CD4-positive, CD25-positive, alpha-beta regulatory T cell (primary cell): ENCODE results near the gene MRPL28. TPM values are rescaled to one million over a fixed set of nuclear protein-coding genes. Genes with fewer than 3 reads are reported as not detected.

Experiments used
- ATAC-seq, 2 donors: fragments of 150-1000 bp; cut with Tn5 transposase; one replicate each; pipeline ENCODE4 v1.10.0; 2021; ENCODE audit warnings: low read depth in 2 of 2, moderate number of reproducible peaks in 2 of 2, moderate library complexity in 1 of 2
- DNase-seq, 3 donors: peaks; one replicate each; pipeline versions ENCODE4 v3.0.0 to v3.0.0-alpha.2; 2012 to 2022; ENCODE audit warnings: mixed read lengths in 1 of 3
- H3K27ac ChIP-seq: one replicate; pipeline ENCODE4 v1.7.0; 2013; ENCODE audit warnings: mild to moderate bottlenecking, low read length; ENCODE audit not compliant: insufficient read depth, poor library complexity, severe bottlenecking
- H3K27me3 ChIP-seq: one replicate; pipeline ENCODE4 v1.7.0; 2013; ENCODE audit warnings: low read length; ENCODE audit not compliant: control insufficient read depth, insufficient read depth
- H3K36me3 ChIP-seq: one replicate; pipeline ENCODE4 v1.7.0; 2013; ENCODE audit warnings: mild to moderate bottlenecking, low read length, moderate library complexity; ENCODE audit not compliant: control insufficient read depth, insufficient read depth
- H3K4me1 ChIP-seq: 2 replicates; pipeline ENCODE4 v1.7.0; 2013; ENCODE audit warnings: mild to moderate bottlenecking, low read length; ENCODE audit not compliant: insufficient read depth, control insufficient read depth, poor library complexity, severe bottlenecking
- H3K4me3 ChIP-seq: one replicate; pipeline ENCODE4 v1.7.0; 2013; ENCODE audit warnings: low read depth, mild to moderate bottlenecking, low read length, moderate library complexity
- H3K9me3 ChIP-seq, 2 experiments: 1 replicate in 1 of 2; 2 replicates in 1 of 2; pipeline ENCODE4 v1.7.0; 2013; ENCODE audit warnings: low read length in 2 of 2, mild to moderate bottlenecking in 1 of 2, moderate library complexity in 1 of 2; ENCODE audit not compliant: control insufficient read depth in 2 of 2
- H3K27ac Mint-ChIP-seq, 3 donors: one replicate each; pipeline ENCODE4 v1.8.0; 2020 to 2022; ENCODE audit warnings: mild to moderate bottlenecking in 3 of 3, mixed read lengths in 3 of 3, moderate library complexity in 2 of 3
- H3K27me3 Mint-ChIP-seq: one replicate; pipeline ENCODE4 v1.8.0; 2022; ENCODE audit warnings: mild to moderate bottlenecking, mixed read lengths
- H3K36me3 Mint-ChIP-seq: one replicate; pipeline ENCODE4 v1.8.0; 2020; ENCODE audit warnings: mixed read lengths
- H3K4me1 Mint-ChIP-seq, 4 donors: one replicate each; pipeline ENCODE4 v1.8.0; 2020 to 2022; ENCODE audit warnings: mixed read lengths in 4 of 4, mild to moderate bottlenecking in 1 of 4
- H3K4me3 Mint-ChIP-seq, 4 donors: one replicate each; pipeline ENCODE4 v1.8.0; 2020 to 2022; ENCODE audit warnings: mild to moderate bottlenecking in 4 of 4, mixed read lengths in 4 of 4, moderate library complexity in 3 of 4
- H3K9me3 Mint-ChIP-seq, 7 donors: one replicate each; pipeline ENCODE4 v1.8.0; 2020 to 2022; ENCODE audit warnings: mixed read lengths in 7 of 7, mild to moderate bottlenecking in 3 of 7, moderate library complexity in 2 of 7
- polyA plus RNA-seq, 4 donors: library from polyadenylated mRNA; unstranded; fragments of 300-500 nt; fragmentation: Illumina TruSeq; gene quantifications; one replicate each; pipeline ENCODE4 v1.2.3, GENCODE V29; 2021
- total RNA-seq: library from RNA; stranded (reverse); gene quantifications from one replicate; pipeline ENCODE4 v1.2.3, GENCODE V29; 2022

Gene MRPL28
- total and polyA plus RNA-seq, 5 donors from 2014 or later, result 37.8 to 109 (median 72.1) TPM

GRCh38 chr16:369275-369865, 968 bp downstream of the MRPL28 start:
- H3K4me1 Mint-ChIP-seq, result peaks cover 0 to 24% (median 8%) of the 10 kb centered on the region in 4 donors
- ATAC-seq, result no peak
- H3K9me3 Mint-ChIP-seq, result no peaks in the 10 kb centered on the region
- Histone ChIP-seq H3K36me3 (peaks cover 26% of the 10 kb centered on the region), H3K4me3 (no peak overlapping the region), H3K27me3 (no peaks in the 10 kb centered on the region), H3K27ac (no peak overlapping the region), H3K4me1 (peaks cover 16% of the 10 kb centered on the region), H3K9me3 (no peaks in the 10 kb centered on the region)
- peak overlapping the region; percentile 70 to 84 (median 81) for H3K4me3 Mint-ChIP-seq
- DNase-seq, result no peak
- H3K27ac Mint-ChIP-seq, result peak overlapping the region; percentile 15 to 47 (median 38)
- no peaks in the 10 kb centered on the region for H3K27me3 Mint-ChIP-seq
- H3K36me3 Mint-ChIP-seq, result peaks cover 12% of the 10 kb centered on the region

DNA sequence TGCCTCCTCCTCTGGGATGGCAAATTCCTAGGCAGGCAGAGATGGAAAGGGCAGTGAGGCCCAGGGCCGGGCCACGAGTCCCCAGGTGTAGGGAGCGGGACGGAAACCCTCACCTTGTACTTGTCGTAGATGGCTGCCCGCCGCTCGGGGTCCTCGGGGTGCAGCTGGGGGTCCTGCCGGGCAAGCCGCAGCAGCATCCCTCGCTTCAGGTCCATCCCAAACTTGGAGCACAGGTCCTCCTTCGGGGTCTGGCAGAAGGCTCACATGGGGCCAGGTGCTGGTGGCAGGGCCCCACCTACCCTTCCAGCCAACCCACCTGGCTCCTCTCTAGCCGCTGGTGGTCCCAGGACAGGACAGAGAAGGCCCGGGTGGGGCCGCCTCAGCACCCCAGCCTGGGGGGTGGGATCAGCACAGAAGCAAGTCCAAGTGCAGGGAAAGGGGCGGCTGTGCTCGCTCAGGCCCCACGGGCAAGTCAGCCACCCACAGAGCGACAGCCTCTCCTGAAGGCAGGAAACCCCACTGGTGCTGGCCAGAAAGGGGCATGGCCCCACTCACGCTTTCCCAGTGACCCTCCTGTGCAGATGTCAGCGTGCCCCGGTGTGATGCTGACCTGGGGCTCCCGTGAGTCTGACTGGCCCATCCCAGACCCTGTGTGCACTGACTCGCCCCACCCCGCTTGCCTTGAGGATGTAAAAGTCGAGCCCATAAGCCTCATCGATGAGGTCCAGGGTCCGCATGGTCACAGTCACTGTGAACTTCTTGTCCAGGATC, 1.8 kb downstream of the MRPL28 start:
- DNase-seq (no peak), ATAC-seq (no peak)
- Histone ChIP-seq H3K27ac (no peak overlapping the region), H3K4me3 (no peak overlapping the region), H3K4me1 (peaks cover 16% of the 10 kb centered on the region), H3K9me3 (no peaks in the 10 kb centered on the region), H3K36me3 (peaks cover 22% of the 10 kb centered on the region), H3K27me3 (no peaks in the 10 kb centered on the region)
- Mint-ChIP-seq H3K9me3 (no peaks in the 10 kb centered on the region), H3K27me3 (no peaks in the 10 kb centered on the region), H3K4me1 (peaks cover 0 to 23% (median 7%) of the 10 kb centered on the region in 4 donors), H3K27ac (no peak overlapping the region), H3K36me3 (peaks cover 12% of the 10 kb centered on the region), H3K4me3 (peak overlapping the region in 1 of 4 donors; percentile 32)

- Histone ChIP-seq H3K27ac (no peak overlapping the region), H3K36me3 (peaks cover 22% of the 10 kb centered on the region), H3K27me3 (no peaks in the 10 kb centered on the region), H3K9me3 (no peaks in the 10 kb centered on the region), H3K4me1 (peaks cover 17% of the 10 kb centered on the region), H3K4me3 (no peak overlapping the region)
- H3K4me3 Mint-ChIP-seq, result peak overlapping the region in 3 of 4 donors; percentile 33 to 86 (median 52)
- DNase-seq, result no peak
- no peaks in the 10 kb centered on the region for H3K27me3 Mint-ChIP-seq
- peaks cover 0 to 21% (median 6%) of the 10 kb centered on the region in 4 donors for H3K4me1 Mint-ChIP-seq
- ATAC-seq, result no peak
- peak overlapping the region in 1 of 3 donors; percentile 14 for H3K27ac Mint-ChIP-seq
- H3K9me3 Mint-ChIP-seq, result no peaks in the 10 kb centered on the region
- H3K36me3 Mint-ChIP-seq, result peaks cover 9% of the 10 kb centered on the region
These were observed 2.9 kb downstream of the MRPL28 start for GRCh38 chr16:367333-367903.

DNA sequence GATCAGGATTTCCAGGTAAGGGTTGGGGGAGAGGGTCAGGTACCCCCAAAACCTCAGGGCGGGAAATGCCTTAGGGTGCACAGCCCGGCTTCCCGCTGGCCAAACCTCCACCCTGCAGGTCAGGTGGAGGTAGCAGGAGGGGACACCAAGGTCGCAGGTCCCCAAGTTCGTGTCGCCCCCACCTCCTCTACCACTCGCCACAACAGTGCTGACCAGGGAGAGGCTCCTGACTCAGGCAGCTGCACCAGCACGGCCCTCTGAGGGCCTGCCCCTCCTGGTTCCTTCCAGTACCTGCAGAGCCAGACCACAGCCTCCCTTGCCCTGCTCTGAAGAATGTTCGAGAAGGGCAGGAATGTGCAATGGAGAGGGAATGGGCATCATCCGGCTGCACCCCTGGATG, 3.9 kb downstream of the MRPL28 start:
- H3K36me3 ChIP-seq, result peaks cover 22% of the 10 kb centered on the region
- no peak overlapping the region for H3K27ac Mint-ChIP-seq
- ATAC-seq, result no peak

GRCh38 chr16:364595-365491, 5.5 kb downstream of the MRPL28 start:
- H3K4me3 ChIP-seq, result no peak overlapping the region
- Mint-ChIP-seq H3K27me3 (no peaks in the 10 kb centered on the region), H3K36me3 (peaks cover 4% of the 10 kb centered on the region), H3K4me3 (peak overlapping the region in 2 of 4 donors; percentile 38 to 63), H3K4me1 (peaks cover 0 to 15% (median 1%) of the 10 kb centered on the region in 4 donors), H3K9me3 (no peaks in the 10 kb centered on the region), H3K27ac (peak overlapping the region in 1 of 3 donors; percentile 77)
- peaks cover 22% of the 10 kb centered on the region for H3K36me3 ChIP-seq
- ATAC-seq (no peak), DNase-seq (no peak)
- peaks cover 12% of the 10 kb centered on the region for H3K4me1 ChIP-seq
- H3K27ac ChIP-seq, result no peak overlapping the region
- H3K9me3 ChIP-seq, result no peaks in the 10 kb centered on the region
- H3K27me3 ChIP-seq, result no peaks in the 10 kb centered on the region

More for the DNA sequence above, 3.9 kb downstream of the MRPL28 start:
- H3K4me3 Mint-ChIP-seq, result peak overlapping the region in 2 of 4 donors; percentile 76 to 86
- no peaks in the 10 kb centered on the region for H3K27me3 Mint-ChIP-seq
- H3K9me3 ChIP-seq, result no peaks in the 10 kb centered on the region
- no peak overlapping the region for H3K27ac ChIP-seq
- peaks cover 9% of the 10 kb centered on the region for H3K36me3 Mint-ChIP-seq
- H3K4me3 ChIP-seq, result no peak overlapping the region
- H3K9me3 Mint-ChIP-seq, result no peaks in the 10 kb centered on the region
- no peak for DNase-seq
- H3K4me1 ChIP-seq, result peaks cover 23% of the 10 kb centered on the region
- H3K27me3 ChIP-seq, result no peaks in the 10 kb centered on the region
- peaks cover 0 to 24% (median 7%) of the 10 kb centered on the region in 4 donors for H3K4me1 Mint-ChIP-seq

- no peak overlapping the region for H3K27ac Mint-ChIP-seq
- Histone ChIP-seq H3K4me1 (peaks cover 7% of the 10 kb centered on the region), H3K27ac (no peak overlapping the region), H3K27me3 (no peaks in the 10 kb centered on the region), H3K36me3 (peaks cover 22% of the 10 kb centered on the region), H3K4me3 (no peak overlapping the region), H3K9me3 (no peaks in the 10 kb centered on the region)
- peaks cover 0 to 6% (median 1%) of the 10 kb centered on the region in 4 donors for H3K4me1 Mint-ChIP-seq
- H3K9me3 Mint-ChIP-seq, result no peaks in the 10 kb centered on the region
- peak overlapping the region in 1 of 4 donors; percentile 32 for H3K4me3 Mint-ChIP-seq
- ATAC-seq, result no peak
- H3K27me3 Mint-ChIP-seq, result no peaks in the 10 kb centered on the region
- peaks cover 4% of the 10 kb centered on the region for H3K36me3 Mint-ChIP-seq
- no peak for DNase-seq
These were observed 6.4 kb downstream of the MRPL28 start for GRCh38 chr16:363766-364490.
